BJ (cell line): ENCODE measurements around the gene SCMH1. TPM values are rescaled to one million over a fixed set of nuclear protein-coding genes. Genes with fewer than 3 reads are reported as not detected.

ENCODE experiments used
- CTCF ChIA-PET: fragments of 350-600 bp; formaldehyde crosslinking; extraction: SDS; loops from one replicate; lab custom pipeline; 2021; ENCODE audit warnings: antibody characterized with exemption, inconsistent platforms; lab: Yijun Ruan, JAX
- POLR2A ChIA-PET: fragments of 300-600 bp; sonication (Branson Sonifier 250); formaldehyde crosslinking; extraction: SDS; loops from one replicate; lab custom pipeline; 2021; ENCODE audit warnings: antibody characterized with exemption; lab: Charles Lee
- DNase-seq: peaks from one replicate; pipeline ENCODE4 v3.0.0-alpha.2; 2011; ENCODE audit warnings: low read depth
- H3K27me3 ChIP-seq: 2 replicates; pipeline ENCODE4 v1.6.0; 2011; ENCODE audit warnings: low read length; ENCODE audit not compliant: control insufficient read depth, insufficient read depth
- H3K36me3 ChIP-seq: 2 replicates; pipeline ENCODE4 v1.5.1; 2011; ENCODE audit warnings: low read length; ENCODE audit not compliant: control insufficient read depth, insufficient read depth
- H3K4me3 ChIP-seq: 2 replicates; pipeline ENCODE4 v1.5.1; 2011; ENCODE audit warnings: low read depth, mild to moderate bottlenecking, control low read depth, low read length
- polyA plus RNA-seq: library from polyadenylated mRNA; depleted of rRNA; stranded (reverse); fragments of >200 nt; gene quantifications from 2 replicates; pipeline ENCODE4 v1.2.3, GENCODE V29; 2011
- TF ChIP-seq, protein P1 (sequence below): IDR thresholded peaks from 2 replicates; pipeline ENCODE4 v1.5.1; 2011; ENCODE audit warnings: low read depth, mild to moderate bottlenecking, control low read depth, inconsistent platforms, low read length, moderate library complexity; ENCODE audit not compliant: insufficient read depth

Gene SCMH1
- polyA plus RNA-seq, 1 experiment = 44.9 TPM

- POLR2A ChIA-PET = no interaction called here
- CTCF ChIA-PET = interaction anchor here (0.8 to 2.6 kb wide), 2 partner anchors 15 to 380 kb away, joined by 3 to 7 read pairs; partner anchors contain the start of gene SLFNL1
- Histone ChIP-seq H3K36me3 (peaks cover 8% of the 10 kb centered on the region), H3K4me3 (no peak overlapping the region), H3K27me3 (no peaks in the 10 kb centered on the region)
- TF ChIP-seq, protein P1, sequence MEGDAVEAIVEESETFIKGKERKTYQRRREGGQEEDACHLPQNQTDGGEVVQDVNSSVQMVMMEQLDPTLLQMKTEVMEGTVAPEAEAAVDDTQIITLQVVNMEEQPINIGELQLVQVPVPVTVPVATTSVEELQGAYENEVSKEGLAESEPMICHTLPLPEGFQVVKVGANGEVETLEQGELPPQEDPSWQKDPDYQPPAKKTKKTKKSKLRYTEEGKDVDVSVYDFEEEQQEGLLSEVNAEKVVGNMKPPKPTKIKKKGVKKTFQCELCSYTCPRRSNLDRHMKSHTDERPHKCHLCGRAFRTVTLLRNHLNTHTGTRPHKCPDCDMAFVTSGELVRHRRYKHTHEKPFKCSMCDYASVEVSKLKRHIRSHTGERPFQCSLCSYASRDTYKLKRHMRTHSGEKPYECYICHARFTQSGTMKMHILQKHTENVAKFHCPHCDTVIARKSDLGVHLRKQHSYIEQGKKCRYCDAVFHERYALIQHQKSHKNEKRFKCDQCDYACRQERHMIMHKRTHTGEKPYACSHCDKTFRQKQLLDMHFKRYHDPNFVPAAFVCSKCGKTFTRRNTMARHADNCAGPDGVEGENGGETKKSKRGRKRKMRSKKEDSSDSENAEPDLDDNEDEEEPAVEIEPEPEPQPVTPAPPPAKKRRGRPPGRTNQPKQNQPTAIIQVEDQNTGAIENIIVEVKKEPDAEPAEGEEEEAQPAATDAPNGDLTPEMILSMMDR = no peak
- DNase-seq = no peak
These were observed 204.8 kb downstream of the SCMH1 start for GRCh38 chr1:41037116-41037903.

GRCh38 chr1:41033272-41033671, 208.8 kb downstream of the SCMH1 start:
- H3K27me3 ChIP-seq = no peaks in the 10 kb centered on the region
- TF ChIP-seq, protein P1 = no peak
- POLR2A ChIA-PET = no interaction called here
- no peak for DNase-seq
- H3K36me3 ChIP-seq = peaks cover 13% of the 10 kb centered on the region
- CTCF ChIA-PET = no interaction called here
- no peak overlapping the region for H3K4me3 ChIP-seq

DNA sequence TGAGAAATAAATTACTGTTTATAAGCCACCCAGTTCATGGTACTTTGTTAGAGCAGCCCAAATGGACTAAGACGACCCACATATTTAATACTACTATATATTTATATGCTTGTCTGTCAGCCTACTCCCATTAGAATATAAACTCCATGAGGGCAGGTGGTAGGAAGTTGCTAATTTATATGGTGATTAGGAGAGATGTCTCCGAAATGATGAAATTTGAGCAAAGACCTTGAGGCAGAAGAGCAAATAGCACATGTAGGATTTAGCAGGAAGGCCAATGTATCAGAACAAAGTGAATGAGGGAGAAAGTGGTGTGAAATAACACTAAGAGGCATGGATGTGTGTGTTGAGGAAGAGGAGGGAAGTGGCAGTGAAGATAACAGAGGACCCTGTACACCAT, 210.0 kb downstream of the SCMH1 start:
- POLR2A ChIA-PET = no interaction called here
- Histone ChIP-seq H3K36me3 (peaks cover 15% of the 10 kb centered on the region), H3K27me3 (no peaks in the 10 kb centered on the region), H3K4me3 (no peak overlapping the region)
- CTCF ChIA-PET = no interaction called here
- no peak for DNase-seq
- TF ChIP-seq, protein P1 = no peak

DNA sequence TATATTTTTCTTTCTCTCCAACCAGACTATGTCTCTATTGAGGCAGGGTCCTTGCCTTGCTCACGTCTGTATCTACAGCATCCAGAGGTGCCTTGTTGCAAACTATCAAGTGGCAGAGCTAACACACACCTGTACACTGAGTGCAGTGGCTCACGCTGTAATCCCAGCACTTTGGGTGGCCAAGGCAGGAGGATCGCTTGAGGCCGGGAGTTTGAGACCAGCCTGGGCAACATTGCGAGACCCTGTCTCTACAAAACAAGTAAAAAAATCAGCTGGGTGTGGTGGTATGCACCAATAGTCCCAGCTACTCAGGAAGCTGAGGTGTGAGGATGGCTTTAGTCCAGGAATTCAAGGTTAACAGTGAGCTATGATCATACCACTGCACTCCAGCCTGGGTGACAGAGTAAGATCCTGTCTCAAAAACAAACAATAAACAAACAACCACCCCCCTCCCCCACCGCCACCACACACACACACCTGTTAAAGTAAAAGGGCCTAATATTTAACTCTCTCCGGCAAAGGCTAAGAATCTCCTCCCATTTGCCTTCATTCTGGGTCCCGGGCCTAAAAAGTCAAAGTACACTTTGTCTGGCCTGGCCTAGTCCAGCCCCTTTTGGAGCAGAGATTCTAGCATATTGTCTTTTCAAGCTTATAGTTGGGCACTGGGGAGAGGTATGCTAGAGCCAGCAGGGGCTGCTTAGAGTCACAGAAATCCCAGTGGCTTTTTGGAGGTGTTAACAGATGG, 211.1 kb downstream of the SCMH1 start:
- Histone ChIP-seq H3K27me3 (no peaks in the 10 kb centered on the region), H3K4me3 (no peak overlapping the region), H3K36me3 (peaks cover 12% of the 10 kb centered on the region)
- DNase-seq = no peak
- TF ChIP-seq, protein P1 = no peak
- ChIA-PET POLR2A (no interaction called here), CTCF (interaction anchor here (0.5 kb wide), 1 partner anchor 107 kb away, joined by 5 read pairs; no protein-coding TSS in a partner anchor)

GRCh38 chr1:41028034-41028642, 214.0 kb downstream of the SCMH1 start:
- no peak overlapping the region for H3K4me3 ChIP-seq
- no peak for DNase-seq
- POLR2A ChIA-PET = no interaction called here
- H3K27me3 ChIP-seq = no peaks in the 10 kb centered on the region
- TF ChIP-seq, protein P1 = no peak
- H3K36me3 ChIP-seq = peaks cover 11% of the 10 kb centered on the region
- CTCF ChIA-PET = no interaction called here
